ENCODE measurements around the gene BCORL1.

BCORL1 gene

DNA sequence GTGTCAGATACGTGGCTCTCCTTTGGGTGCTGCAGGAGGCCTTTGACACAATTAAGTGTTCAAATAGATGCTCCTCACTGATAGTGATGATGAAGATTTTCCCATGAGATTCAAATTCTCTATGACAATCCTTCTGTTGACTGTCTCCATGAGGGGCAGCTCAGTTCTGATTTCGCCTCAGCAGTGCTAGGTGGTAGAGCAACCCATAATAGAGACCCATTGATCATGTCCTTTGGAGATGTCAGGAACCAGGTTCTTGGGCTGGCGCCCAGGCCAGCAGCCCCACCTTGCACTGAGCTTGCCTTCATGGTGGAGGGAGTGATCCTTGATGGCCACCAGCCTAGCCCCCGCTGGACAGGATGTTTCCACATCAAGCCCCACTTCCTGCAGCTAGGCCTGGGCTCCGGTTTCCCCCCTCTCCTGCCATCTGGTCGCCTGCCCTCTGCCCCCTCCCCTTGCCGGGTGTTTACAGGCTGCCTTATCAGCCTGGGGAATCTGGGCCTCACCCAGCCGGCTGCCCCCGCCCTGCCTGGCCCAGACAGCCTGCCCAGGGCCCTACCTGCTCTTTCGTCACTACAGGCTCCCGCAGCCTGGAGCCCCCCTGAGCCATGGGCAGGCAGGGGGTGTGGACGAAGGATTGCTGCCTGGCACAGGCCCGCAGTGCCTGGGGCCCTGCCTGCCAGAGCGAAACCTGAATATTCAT is 115.2 kb downstream of the BCORL1 start:
- peaks cover 75% of the 10 kb centered on the region for H3K4me1 Mint-ChIP-seq (ENCODE audit: low read depth)
- H3K9me3 Mint-ChIP-seq, result no peaks in the 10 kb centered on the region
- no peak overlapping the region for H3K4me3 Mint-ChIP-seq
- no peak for DNase-seq
- peak overlapping the region; percentile 81 for H3K27ac Mint-ChIP-seq
- no peaks in the 10 kb centered on the region for H3K27me3 Mint-ChIP-seq
- H3K36me3 Mint-ChIP-seq (ENCODE audit: low read depth), result peaks cover 10% of the 10 kb centered on the region

DNA sequence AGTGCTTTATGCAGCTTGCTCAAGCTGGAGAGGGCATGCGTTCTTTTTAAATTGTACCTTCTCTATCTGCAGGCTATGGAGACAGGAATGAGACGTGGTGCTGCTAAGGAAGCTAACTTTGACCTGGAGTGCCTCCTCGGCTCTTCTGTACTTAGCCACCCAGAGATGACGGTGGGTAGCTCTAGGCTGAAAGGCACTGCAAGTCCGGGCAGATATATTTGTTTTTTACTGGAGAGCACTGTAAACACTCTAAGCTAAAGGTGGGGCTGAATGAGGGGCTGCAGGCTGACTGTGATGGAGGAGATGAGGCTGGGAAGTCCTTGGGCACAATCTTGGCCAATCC is 115.7 kb downstream of the BCORL1 start:
- Mint-ChIP-seq H3K4me3 (no peak overlapping the region), H3K9me3 (no peaks in the 10 kb centered on the region), H3K4me1 (ENCODE audit: low read depth) (peaks cover 72% of the 10 kb centered on the region), H3K27me3 (no peaks in the 10 kb centered on the region), H3K27ac (peak overlapping the region; percentile 81), H3K36me3 (ENCODE audit: low read depth) (peaks cover 12% of the 10 kb centered on the region)
- no peak for DNase-seq

DNA sequence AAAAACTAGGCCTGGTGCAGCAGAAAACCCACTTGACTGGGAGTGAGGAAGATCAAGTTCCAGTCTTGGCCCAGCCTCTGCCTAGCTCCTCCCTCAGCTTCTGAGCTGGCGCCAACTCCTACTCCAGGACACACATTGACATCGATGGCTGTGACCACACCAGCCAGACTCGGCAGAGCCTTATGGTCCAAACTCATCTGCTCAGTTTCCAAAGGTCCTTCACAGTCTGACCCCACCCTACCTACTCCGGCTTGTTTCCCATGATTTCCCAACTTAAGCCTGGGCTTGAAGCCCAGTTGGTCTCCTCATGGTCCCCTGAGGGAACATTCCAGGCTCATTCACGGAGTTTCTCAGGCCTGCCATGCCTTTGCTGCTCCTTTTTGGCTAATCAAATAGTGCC is 117.7 kb downstream of the BCORL1 start:
- Mint-ChIP-seq H3K4me3 (no peak overlapping the region), H3K4me1 (ENCODE audit: low read depth) (peaks cover 72% of the 10 kb centered on the region), H3K27ac (peak overlapping the region; percentile 5), H3K9me3 (no peaks in the 10 kb centered on the region), H3K27me3 (peaks cover 4% of the 10 kb centered on the region), H3K36me3 (ENCODE audit: low read depth) (peaks cover 13% of the 10 kb centered on the region)
- no peak for DNase-seq

DNA sequence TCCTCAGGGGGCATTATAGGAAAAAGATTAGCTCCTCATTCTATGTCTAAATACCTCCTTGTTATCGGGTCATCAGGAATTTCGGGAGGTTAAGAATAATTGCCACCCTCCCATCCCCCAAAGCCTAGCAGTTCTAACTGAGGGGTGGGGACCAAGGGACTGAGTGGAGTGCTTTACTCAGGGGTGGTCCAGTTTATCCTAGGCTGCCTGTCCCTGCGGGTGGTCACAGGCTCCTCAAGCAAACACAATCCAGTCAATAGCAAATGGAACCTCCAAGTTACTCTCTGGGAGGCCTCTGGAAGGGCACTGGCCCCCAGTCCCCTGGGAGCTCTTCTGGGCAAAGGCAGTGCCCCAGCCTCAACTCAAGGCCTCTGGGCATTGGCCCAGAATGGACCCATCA is 121.2 kb downstream of the BCORL1 start:
- peaks cover 75% of the 10 kb centered on the region for H3K4me1 Mint-ChIP-seq (ENCODE audit: low read depth)
- H3K9me3 Mint-ChIP-seq, result no peaks in the 10 kb centered on the region
- no peak for DNase-seq
- no peak overlapping the region for H3K27ac Mint-ChIP-seq
- H3K27me3 Mint-ChIP-seq, result peaks cover 12% of the 10 kb centered on the region
- no peak overlapping the region for H3K4me3 Mint-ChIP-seq
- peaks cover 18% of the 10 kb centered on the region for H3K36me3 Mint-ChIP-seq (ENCODE audit: low read depth)

DNA sequence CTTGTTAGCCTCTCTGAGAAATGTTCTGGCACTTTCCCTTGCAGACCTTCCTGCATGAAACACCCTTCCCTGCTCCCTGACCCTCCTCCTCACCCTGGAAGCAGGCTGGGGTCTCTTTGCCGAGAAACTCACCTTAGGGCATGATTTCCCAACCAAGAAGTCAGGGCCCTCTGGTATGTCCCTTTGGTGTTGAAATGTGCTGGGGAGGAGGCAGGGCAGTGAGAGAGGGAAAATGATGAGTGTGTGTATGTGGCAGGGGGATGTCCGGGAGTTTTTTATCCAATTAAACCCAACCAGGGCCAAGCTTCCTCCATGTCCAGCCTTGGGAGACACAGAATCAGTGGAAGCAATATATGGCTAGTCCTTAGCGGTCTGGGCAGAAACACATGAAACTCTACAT is 122.8 kb downstream of the BCORL1 start:
- Mint-ChIP-seq H3K36me3 (ENCODE audit: low read depth) (peaks cover 25% of the 10 kb centered on the region), H3K4me1 (ENCODE audit: low read depth) (peaks cover 65% of the 10 kb centered on the region), H3K9me3 (no peaks in the 10 kb centered on the region), H3K4me3 (no peak overlapping the region), H3K27ac (peak overlapping the region; percentile 60), H3K27me3 (peaks cover 12% of the 10 kb centered on the region)
- no peak for DNase-seq

DNA sequence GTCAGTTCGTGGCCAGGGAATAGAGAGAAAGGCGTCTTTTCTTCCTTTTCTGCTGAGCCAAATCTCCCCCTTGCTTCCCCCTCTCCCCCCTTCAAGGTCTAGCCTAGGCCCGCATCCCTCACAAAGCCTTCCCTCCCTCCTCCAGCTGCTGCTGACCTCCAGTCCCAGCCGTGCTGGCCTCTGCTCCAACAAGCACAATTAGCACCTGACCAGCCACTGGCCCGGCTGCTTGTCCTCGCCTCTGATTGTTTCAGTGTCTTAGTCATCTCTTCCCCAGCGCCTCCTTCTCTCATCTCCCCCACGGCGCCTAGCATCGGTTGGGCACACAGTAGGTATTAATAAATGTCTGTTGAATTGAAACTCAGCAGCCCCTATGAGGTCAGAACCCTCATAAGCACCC is 123.6 kb downstream of the BCORL1 start:
- no peak for DNase-seq
- H3K36me3 Mint-ChIP-seq (ENCODE audit: low read depth), result peaks cover 20% of the 10 kb centered on the region
- H3K4me1 Mint-ChIP-seq (ENCODE audit: low read depth), result peaks cover 57% of the 10 kb centered on the region
- no peaks in the 10 kb centered on the region for H3K9me3 Mint-ChIP-seq
- H3K4me3 Mint-ChIP-seq, result no peak overlapping the region
- no peak overlapping the region for H3K27ac Mint-ChIP-seq
- H3K27me3 Mint-ChIP-seq, result peaks cover 12% of the 10 kb centered on the region

Measured in activated T-cell treated with anti-CD3 and anti-CD28 coated beads, Interleukin-2, amount 50 U/mL, for 24 hours (primary cell).